Suprapubic skin (tissue), 4 donors: ENCODE results near the gene SDSL. TPM values are rescaled to one million over a fixed set of nuclear protein-coding genes. Genes with fewer than 3 reads are reported as not detected.
A peak's percentile ranks its signal among the peaks of the same experiment; 100 is the strongest.

Source experiments
- DNase-seq, 2 donors: peaks; one replicate each; pipeline ENCODE4 v3.0.0-alpha.2; 2019; ENCODE audit warnings: low spot score in 2 of 2
- H3K27ac ChIP-seq: fragments of 200-600 bp; sonication (generic); one replicate; pipeline ENCODE4 v1.5.1; 2019
- H3K27me3 ChIP-seq: fragments of 200-600 bp; sonication (generic); one replicate; pipeline ENCODE4 v1.5.1; 2019
- H3K36me3 ChIP-seq: fragments of 200-600 bp; sonication (generic); one replicate; pipeline ENCODE4 v1.5.1; 2019
- H3K4me1 ChIP-seq: fragments of 200-600 bp; sonication (generic); one replicate; pipeline ENCODE4 v1.5.1; 2019
- H3K4me3 ChIP-seq: fragments of 200-600 bp; sonication (generic); one replicate; pipeline ENCODE4 v1.5.1; 2019; ENCODE audit warnings: mild to moderate bottlenecking
- H3K9me3 ChIP-seq: fragments of 200-600 bp; sonication (generic); one replicate; pipeline ENCODE4 v1.5.1; 2019
- EP300 ChIP-seq: sonication (generic); formaldehyde crosslinking; IDR thresholded peaks from one replicate; pipeline ENCODE4 v1.6.1; 2017; ENCODE audit warnings: antibody characterized with exemption
- POLR2A ChIP-seq, 2 donors: fragments of 450-650 bp; IDR thresholded peaks; one replicate each; pipeline ENCODE4 v1.6.1; 2017; ENCODE audit warnings: antibody characterized with exemption in 2 of 2, mild to moderate bottlenecking in 2 of 2, moderate library complexity in 2 of 2
- POLR2AphosphoS5 ChIP-seq, 3 donors: sonication (generic); formaldehyde crosslinking; IDR thresholded peaks; one replicate each; pipeline ENCODE4 v1.6.1; 2017; ENCODE audit warnings: antibody characterized with exemption in 3 of 3
- WGBS: methylation state at CpG from one replicate; pipeline ENCODE4 v1.1.5; 2018; 5-methylcytosine and 5-hydroxymethylcytosine counted together
- total RNA-seq, 4 donors: library from RNA; depleted of rRNA; stranded (reverse); fragments of >200 nt; gene quantifications; one replicate each; pipeline ENCODE4 v1.1.0, GENCODE V29; 2016
- TF ChIP-seq, protein P1 (sequence below), 2 donors: fragments of 200-600 bp in 1 of 2; fragments of 450-650 bp in 1 of 2; sonication (generic) in 1 of 2; IDR thresholded peaks; one replicate each; pipeline ENCODE4 v1.5.1; 2016 to 2019; ENCODE audit warnings: antibody characterized with exemption in 2 of 2, mild to moderate bottlenecking in 1 of 2, moderate library complexity in 1 of 2

SDSL gene
- total RNA-seq, 4 donors from 2014 or later, result 0.56 to 2.2 (median 1.2) TPM; not detected in 1

DNA sequence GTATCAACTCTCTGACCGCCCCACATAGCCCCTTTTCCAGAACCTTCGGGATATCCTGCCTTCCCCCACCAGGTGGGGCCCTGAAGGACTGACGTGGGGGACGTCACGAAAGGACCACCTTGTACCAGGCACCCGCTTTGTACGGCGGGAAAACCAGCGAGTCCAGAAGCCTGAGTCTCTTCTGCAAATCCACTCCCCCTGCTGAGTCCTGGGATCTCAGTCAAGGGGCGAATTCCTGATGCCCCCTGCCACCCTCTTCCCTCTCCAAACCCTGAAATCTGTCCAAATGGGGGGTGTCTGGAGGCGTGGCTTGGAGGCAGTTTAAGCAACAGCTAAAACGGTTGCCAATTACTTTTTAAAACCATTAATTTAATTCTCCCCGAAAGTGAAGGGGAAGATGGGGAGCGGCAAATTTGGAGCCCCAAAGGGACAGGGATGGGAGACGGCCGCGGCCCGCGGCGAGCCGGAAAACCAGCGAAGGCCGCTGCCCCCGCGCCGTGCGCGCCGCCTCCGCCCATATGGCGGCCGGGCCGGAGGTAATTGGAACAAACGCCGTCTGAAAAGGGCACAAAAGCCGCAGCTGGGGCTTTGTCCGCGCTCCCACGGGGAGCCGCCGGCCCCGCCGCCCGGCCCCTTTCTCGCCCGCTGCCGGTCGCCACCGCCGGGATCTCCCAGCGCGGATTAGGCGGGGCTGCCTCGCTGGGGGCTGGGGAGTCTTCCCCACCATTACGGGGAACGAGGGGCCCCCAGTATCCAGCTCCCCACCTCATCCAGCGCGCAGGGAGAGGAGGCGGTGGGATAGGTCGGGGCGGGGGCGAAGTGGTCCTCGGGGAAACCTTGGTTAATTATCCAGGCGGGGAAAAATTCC is 42.9 kb downstream of the SDSL start:
- peaks cover 94% of the 10 kb centered on the region for H3K27me3 ChIP-seq
- H3K27ac ChIP-seq, result no peak overlapping the region
- WGBS, result 2% methylated on average over 37 of the region's 64 CpGs
- peaks cover 53% of the 10 kb centered on the region for H3K4me1 ChIP-seq
- H3K36me3 ChIP-seq, result no peaks in the 10 kb centered on the region
- TF ChIP-seq POLR2AphosphoS5 (IDR thresholded peaks at IDR 0.05), result no peak
- no peak for TF ChIP-seq EP300
- TF ChIP-seq, protein P1, sequence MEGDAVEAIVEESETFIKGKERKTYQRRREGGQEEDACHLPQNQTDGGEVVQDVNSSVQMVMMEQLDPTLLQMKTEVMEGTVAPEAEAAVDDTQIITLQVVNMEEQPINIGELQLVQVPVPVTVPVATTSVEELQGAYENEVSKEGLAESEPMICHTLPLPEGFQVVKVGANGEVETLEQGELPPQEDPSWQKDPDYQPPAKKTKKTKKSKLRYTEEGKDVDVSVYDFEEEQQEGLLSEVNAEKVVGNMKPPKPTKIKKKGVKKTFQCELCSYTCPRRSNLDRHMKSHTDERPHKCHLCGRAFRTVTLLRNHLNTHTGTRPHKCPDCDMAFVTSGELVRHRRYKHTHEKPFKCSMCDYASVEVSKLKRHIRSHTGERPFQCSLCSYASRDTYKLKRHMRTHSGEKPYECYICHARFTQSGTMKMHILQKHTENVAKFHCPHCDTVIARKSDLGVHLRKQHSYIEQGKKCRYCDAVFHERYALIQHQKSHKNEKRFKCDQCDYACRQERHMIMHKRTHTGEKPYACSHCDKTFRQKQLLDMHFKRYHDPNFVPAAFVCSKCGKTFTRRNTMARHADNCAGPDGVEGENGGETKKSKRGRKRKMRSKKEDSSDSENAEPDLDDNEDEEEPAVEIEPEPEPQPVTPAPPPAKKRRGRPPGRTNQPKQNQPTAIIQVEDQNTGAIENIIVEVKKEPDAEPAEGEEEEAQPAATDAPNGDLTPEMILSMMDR (IDR thresholded peaks at IDR 0.05), result no peak
- TF ChIP-seq POLR2A (IDR thresholded peaks at IDR 0.05), result no peak
- peak overlapping the region; percentile 41 for H3K4me3 ChIP-seq
- no peak for DNase-seq
- H3K9me3 ChIP-seq, result no peaks in the 10 kb centered on the region

DNA sequence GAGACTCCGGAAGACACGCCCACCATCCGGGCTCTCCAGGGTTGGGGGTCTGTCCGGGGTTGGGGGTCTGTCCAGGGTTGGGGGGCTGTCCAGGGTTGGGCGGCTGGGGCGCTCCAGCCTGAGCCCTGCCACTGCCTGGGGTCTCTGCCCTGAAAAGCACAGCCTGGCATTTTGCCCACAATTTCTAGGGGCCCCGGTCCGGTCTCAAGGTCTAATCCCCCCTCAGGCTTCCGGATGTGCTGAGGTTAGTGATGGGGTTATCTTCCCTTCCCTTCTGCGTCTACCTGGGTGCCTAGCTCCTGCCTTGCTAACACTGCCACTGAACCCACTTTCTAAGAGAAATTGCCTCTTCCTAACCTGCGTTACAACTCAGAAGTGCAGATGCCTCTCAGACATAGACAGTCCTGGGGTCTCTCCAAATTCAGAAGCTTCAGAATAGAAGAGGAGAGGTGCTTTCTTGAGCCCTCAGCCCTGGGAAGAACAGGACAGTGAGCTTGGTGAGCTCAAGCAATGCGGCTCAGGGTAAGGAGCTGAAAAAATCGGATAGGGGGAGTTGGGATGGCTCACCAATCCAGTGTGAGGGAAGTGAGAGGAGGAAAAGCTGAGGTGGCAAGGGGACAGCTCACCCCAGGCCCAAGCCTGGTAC is 43.8 kb downstream of the SDSL start:
- Histone ChIP-seq H3K27ac (no peak overlapping the region), H3K36me3 (no peaks in the 10 kb centered on the region), H3K27me3 (peaks cover 99% of the 10 kb centered on the region), H3K4me3 (no peak overlapping the region), H3K4me1 (peaks cover 53% of the 10 kb centered on the region), H3K9me3 (no peaks in the 10 kb centered on the region)
- 3% methylated on average over 13 of the region's 13 CpGs for WGBS
- TF ChIP-seq EP300 (no peak), POLR2AphosphoS5 (IDR thresholded peaks at IDR 0.05) (no peak)
- TF ChIP-seq, protein P1 (IDR thresholded peaks at IDR 0.05), result no peak
- no peak for DNase-seq

DNA sequence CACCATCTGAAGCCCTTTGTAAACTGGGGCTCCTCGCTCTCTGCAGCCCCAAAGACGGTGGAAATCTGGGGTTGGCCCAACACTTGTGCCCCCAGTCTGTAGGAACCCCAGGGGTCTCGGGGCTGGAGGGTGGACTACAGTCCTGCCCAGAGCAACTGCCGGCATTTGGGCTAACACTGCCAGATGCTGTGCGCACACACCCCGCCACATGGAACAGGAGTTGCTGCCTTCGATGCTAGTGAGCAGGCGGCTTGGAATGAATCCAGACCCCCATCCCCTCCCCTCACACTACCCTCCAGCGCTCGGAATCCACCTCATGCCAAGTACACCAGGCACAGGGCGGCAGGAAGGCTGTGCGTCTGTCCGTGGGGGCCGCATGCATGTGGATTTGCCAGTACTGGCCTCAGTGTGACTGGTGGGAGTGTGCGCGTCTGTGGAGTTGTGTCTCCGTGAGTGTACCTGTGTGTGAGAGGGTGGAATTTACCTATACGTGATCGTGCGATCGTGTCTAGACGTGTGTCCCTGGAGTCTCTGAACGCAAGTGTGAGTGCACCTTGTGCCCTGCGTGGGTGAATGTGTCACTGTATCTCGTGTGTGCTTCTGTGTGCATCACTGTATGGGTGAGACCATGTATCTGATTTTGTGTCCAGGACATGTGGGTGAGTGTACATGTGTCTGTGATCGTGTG is 44.4 kb downstream of the SDSL start:
- Histone ChIP-seq H3K4me1 (peaks cover 53% of the 10 kb centered on the region), H3K9me3 (no peaks in the 10 kb centered on the region), H3K36me3 (no peaks in the 10 kb centered on the region), H3K27me3 (peaks cover 100% of the 10 kb centered on the region), H3K4me3 (no peak overlapping the region), H3K27ac (no peak overlapping the region)
- no peak for DNase-seq
- 3% methylated on average over 21 of the region's 26 CpGs for WGBS
- TF ChIP-seq EP300, result no peak
- TF ChIP-seq, protein P1 (IDR thresholded peaks at IDR 0.05), result no peak
- no peak for TF ChIP-seq POLR2AphosphoS5 (IDR thresholded peaks at IDR 0.05)
- TF ChIP-seq POLR2A (IDR thresholded peaks at IDR 0.05), result no peak

DNA sequence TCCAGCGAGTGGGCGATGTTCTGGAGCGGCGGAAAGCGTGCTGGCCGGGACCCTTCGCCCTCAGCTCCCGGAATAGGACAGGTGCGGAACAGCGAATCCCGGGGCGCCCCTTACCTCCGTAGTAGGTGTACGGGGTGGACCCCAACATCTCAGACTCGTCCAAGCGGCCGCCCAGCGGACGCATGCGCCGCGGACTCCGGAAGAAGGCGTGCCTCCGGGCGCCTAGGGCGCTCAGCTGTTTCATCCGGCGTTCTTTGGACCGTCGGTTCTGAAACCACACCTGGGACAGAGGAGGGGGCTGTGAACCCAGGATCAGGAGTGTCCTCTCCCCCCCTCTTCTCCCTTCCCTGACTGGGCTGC is 44.9 kb downstream of the SDSL start:
- TF ChIP-seq EP300 (no peak), POLR2A (IDR thresholded peaks at IDR 0.05) (no peak), POLR2AphosphoS5 (IDR thresholded peaks at IDR 0.05) (no peak)
- TF ChIP-seq, protein P1 (IDR thresholded peaks at IDR 0.05), result no peak
- DNase-seq, result no peak
- Histone ChIP-seq H3K27me3 (peaks cover 100% of the 10 kb centered on the region), H3K4me3 (peak overlapping the region; percentile 43), H3K36me3 (no peaks in the 10 kb centered on the region), H3K9me3 (no peaks in the 10 kb centered on the region), H3K4me1 (peaks cover 53% of the 10 kb centered on the region), H3K27ac (no peak overlapping the region)
- no CpG with 5 or more reads among the region's 31 CpGs for WGBS
